ENCODE measurements around the gene GPHA2.

The GPHA2 gene

GRCh38 chr11:64929625-64930024 is 6.1 kb downstream of the GPHA2 start:
- no peak for DNase-seq

- DNase-seq: no peak
Measured at GRCh38 chr11:64928957-64929356, 6.7 kb downstream of the GPHA2 start.

GRCh38 chr11:64926689-64927088 is 9.0 kb downstream of the GPHA2 start:
- DNase-seq: no peak

GRCh38 chr11:64925536-64926436 is 9.9 kb downstream of the GPHA2 start:
- no peak for DNase-seq

- peak in 1 of 2 donors; percentile 22 for DNase-seq
Measured at GRCh38 chr11:64924910-64925284, 10.8 kb downstream of the GPHA2 start.

- peak; percentile 90 for DNase-seq
Measured at GRCh38 chr11:64923944-64924909, 11.5 kb downstream of the GPHA2 start, which contains the start of gene PPP2R5B. PPP2R5B (plus strand) TSS chr11:64924689; CDS start chr11:64925735, 1,046 bp downstream.

- no peak for DNase-seq
Measured at GRCh38 chr11:64923151-64923661, 12.5 kb downstream of the GPHA2 start.

GRCh38 chr11:64921384-64921783 is 14.3 kb downstream of the GPHA2 start:
- DNase-seq: no peak

GRCh38 chr11:64920124-64920523 is 15.6 kb downstream of the GPHA2 start:
- DNase-seq: no peak

- DNase-seq: no peak
Measured at GRCh38 chr11:64919627-64920026, 16.1 kb downstream of the GPHA2 start.

GRCh38 chr11:64918017-64918416 is 17.7 kb downstream of the GPHA2 start:
- DNase-seq: no peak

- no peak for DNase-seq
Measured at GRCh38 chr11:64917663-64917995, 18.1 kb downstream of the GPHA2 start.

- peak; percentile 98 to 99 for DNase-seq
Measured at GRCh38 chr11:64916775-64917662, 18.7 kb downstream of the GPHA2 start, which contains the start of gene ATG2A. ATG2A (minus strand) TSS chr11:64917209; CDS start chr11:64917135, 74 bp downstream.

- DNase-seq: peak in 1 of 2 donors; percentile 41
Measured at GRCh38 chr11:64916040-64916774, 19.5 kb downstream of the GPHA2 start.

GRCh38 chr11:64915376-64915887 is 20.3 kb downstream of the GPHA2 start:
- DNase-seq: no peak

GRCh38 chr11:64914123-64914522 is 21.6 kb downstream of the GPHA2 start:
- DNase-seq: no peak

- no peak for DNase-seq
Measured at GRCh38 chr11:64913171-64913727, 22.4 kb downstream of the GPHA2 start.

GRCh38 chr11:64911689-64912088 is 24.0 kb downstream of the GPHA2 start:
- DNase-seq: no peak

GRCh38 chr11:64911142-64911541 is 24.6 kb downstream of the GPHA2 start:
- no peak for DNase-seq

- no peak for DNase-seq
Measured at GRCh38 chr11:64910451-64911093, 25.1 kb downstream of the GPHA2 start.

Data from activated CD4-positive, alpha-beta T cell treated with anti-CD3 and anti-CD28 coated beads for 4 hours (primary cell).